Smooth muscle cell (in vitro differentiated cells): ENCODE data around the gene MYL12B. TPM values are rescaled to one million over a fixed set of nuclear protein-coding genes. Genes with fewer than 3 reads are reported as not detected.
A peak's percentile ranks its signal among the peaks of the same experiment; 100 is the strongest.
"Not testable (repeated sequence)": the region's sequence is repeated elsewhere in the genome, so short reads cannot be mapped to it uniquely, and the experiment has no call there.

Experiments used
- DNase-seq: peaks from one replicate; lab custom pipeline; 2025; ENCODE audit not compliant: unreplicated experiment; lab: John Stamatoyannopoulos, UW
- H2AFZ ChIP-seq: fragments of 200-600 bp; sonication (generic); 2 replicates; pipeline ENCODE4 v1.6.0; 2016; ENCODE audit warnings: antibody characterized with exemption, low read depth, mild to moderate bottlenecking
- H3F3A ChIP-seq: fragments of 200-600 bp; sonication (generic); 2 replicates; pipeline ENCODE4 v1.6.0; 2017; ENCODE audit warnings: antibody characterized with exemption, low read depth
- H3K27ac ChIP-seq: fragments of 200-600 bp; sonication (generic); 2 replicates; pipeline ENCODE4 v1.5.1; 2016; ENCODE audit warnings: low read depth, mild to moderate bottlenecking
- H3K27me3 ChIP-seq: fragments of 200-600 bp; sonication (generic); 2 replicates; pipeline ENCODE4 v1.6.1; 2016; ENCODE audit warnings: low read depth, mild to moderate bottlenecking
- H3K36me3 ChIP-seq: fragments of 200-600 bp; sonication (generic); 2 replicates; pipeline ENCODE4 v1.5.1; 2016; ENCODE audit warnings: low read depth
- H3K4me1 ChIP-seq: fragments of 200-600 bp; sonication (generic); 2 replicates; pipeline ENCODE4 v1.5.1; 2016; ENCODE audit warnings: low read depth
- H3K4me2 ChIP-seq: fragments of 200-600 bp; sonication (generic); 2 replicates; pipeline ENCODE4 v1.6.0; 2016; ENCODE audit warnings: mild to moderate bottlenecking
- H3K4me3 ChIP-seq: fragments of 200-600 bp; sonication (generic); 2 replicates; pipeline ENCODE4 v1.5.1; 2016; ENCODE audit warnings: mild to moderate bottlenecking
- H3K79me2 ChIP-seq: fragments of 200-600 bp; sonication (generic); 2 replicates; pipeline ENCODE4 v1.6.0; 2016; ENCODE audit warnings: low read depth, mild to moderate bottlenecking
- H3K9ac ChIP-seq: fragments of 200-600 bp; sonication (generic); 2 replicates; pipeline ENCODE4 v1.6.0; 2016; ENCODE audit warnings: low read depth
- H3K9me3 ChIP-seq: fragments of 200-600 bp; sonication (generic); replicated peaks from 2 replicates; pipeline ENCODE4 v1.5.1; 2016; ENCODE audit warnings: low read depth
- H4K20me1 ChIP-seq: fragments of 200-600 bp; sonication (generic); 2 replicates; pipeline ENCODE4 v1.6.0; 2016; ENCODE audit warnings: low read depth
- CTCF ChIP-seq: fragments of 200-600 bp; sonication (generic); IDR thresholded peaks from 2 replicates; pipeline ENCODE4 v1.5.1; 2017; ENCODE audit warnings: borderline replicate concordance, mild to moderate bottlenecking, antibody characterized with exemption; ENCODE audit not compliant: insufficient read depth, poor library complexity, severe bottlenecking
- WGBS: methylation state at CpG from one replicate; pipeline ENCODE4 v1.1.7; 2016; ENCODE audit warnings: low lambda C conversion rate; 5-methylcytosine and 5-hydroxymethylcytosine counted together
- polyA plus RNA-seq: library from polyadenylated mRNA; unstranded; fragments of >200 nt; fragmentation: Nextera tagmentation; extraction: Ambion mirVana; gene quantifications from 2 replicates; pipeline ENCODE4 v1.2.1, GENCODE V29; 2016
- total RNA-seq: library from RNA; depleted of rRNA; stranded (reverse); fragments of >200 nt; gene quantifications from 2 replicates; pipeline ENCODE4 v1.2.3, GENCODE V29; 2014

The MYL12B gene
- total and polyA plus RNA-seq, 2 experiments from 2014 or later, result 368 to 498 TPM

DNA sequence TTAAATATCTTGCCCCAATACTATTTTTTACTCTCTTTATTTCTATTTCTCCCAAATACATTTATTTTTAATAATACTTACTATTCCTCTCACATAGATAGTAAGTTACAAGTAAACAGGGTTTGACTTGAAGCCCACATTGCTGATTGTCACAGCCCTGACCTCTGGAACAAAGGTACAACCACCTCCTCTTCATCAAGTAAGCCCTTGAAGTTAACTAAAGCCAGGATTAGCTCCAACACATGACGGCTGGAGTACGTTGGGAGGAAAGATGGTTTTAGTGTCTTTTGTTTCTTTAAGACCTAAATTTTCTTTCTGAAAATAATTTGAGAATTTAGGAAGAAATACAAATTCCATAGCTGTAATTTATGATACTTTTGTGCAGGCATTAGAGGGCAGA is 43.1 kb upstream of the MYL12B start:
- H3K9ac ChIP-seq, result no peak overlapping the region
- WGBS, result 61% methylated on average over 2 of the region's 2 CpGs

GRCh38 chr18:3219241-3219630 is 42.7 kb upstream of the MYL12B start:
- no peak for DNase-seq
- H4K20me1 ChIP-seq, result no peaks in the 10 kb centered on the region
- TF ChIP-seq CTCF, result no peak
- 79% methylated on average over 8 of the region's 8 CpGs for WGBS
- H3K27ac ChIP-seq, result peak overlapping the region; percentile 7
- H3K79me2 ChIP-seq, result no peaks in the 10 kb centered on the region
- no peaks in the 10 kb centered on the region for H3K36me3 ChIP-seq
- H3F3A ChIP-seq, result no peaks in the 10 kb centered on the region
- peak overlapping the region; percentile 50 for H2AFZ ChIP-seq
- no peak overlapping the region for H3K4me3 ChIP-seq
- no peaks in the 10 kb centered on the region for H3K4me1 ChIP-seq
- peak overlapping the region; percentile 48 for H3K4me2 ChIP-seq
- H3K9ac ChIP-seq, result no peak overlapping the region
- H3K9me3 ChIP-seq, result no peaks in the 10 kb centered on the region
- H3K27me3 ChIP-seq, result no peaks in the 10 kb centered on the region

More for the DNA sequence above, 43.1 kb upstream of the MYL12B start:
- Histone ChIP-seq H3K27ac (no peak overlapping the region), H3F3A (no peaks in the 10 kb centered on the region), H3K4me3 (no peak overlapping the region), H3K4me1 (no peaks in the 10 kb centered on the region), H3K9me3 (no peaks in the 10 kb centered on the region), H3K79me2 (no peaks in the 10 kb centered on the region), H4K20me1 (no peaks in the 10 kb centered on the region), H3K27me3 (no peaks in the 10 kb centered on the region), H2AFZ (no peak overlapping the region), H3K36me3 (no peaks in the 10 kb centered on the region), H3K4me2 (peak overlapping the region; percentile 48)
- no peak for TF ChIP-seq CTCF
- no peak for DNase-seq

DNA sequence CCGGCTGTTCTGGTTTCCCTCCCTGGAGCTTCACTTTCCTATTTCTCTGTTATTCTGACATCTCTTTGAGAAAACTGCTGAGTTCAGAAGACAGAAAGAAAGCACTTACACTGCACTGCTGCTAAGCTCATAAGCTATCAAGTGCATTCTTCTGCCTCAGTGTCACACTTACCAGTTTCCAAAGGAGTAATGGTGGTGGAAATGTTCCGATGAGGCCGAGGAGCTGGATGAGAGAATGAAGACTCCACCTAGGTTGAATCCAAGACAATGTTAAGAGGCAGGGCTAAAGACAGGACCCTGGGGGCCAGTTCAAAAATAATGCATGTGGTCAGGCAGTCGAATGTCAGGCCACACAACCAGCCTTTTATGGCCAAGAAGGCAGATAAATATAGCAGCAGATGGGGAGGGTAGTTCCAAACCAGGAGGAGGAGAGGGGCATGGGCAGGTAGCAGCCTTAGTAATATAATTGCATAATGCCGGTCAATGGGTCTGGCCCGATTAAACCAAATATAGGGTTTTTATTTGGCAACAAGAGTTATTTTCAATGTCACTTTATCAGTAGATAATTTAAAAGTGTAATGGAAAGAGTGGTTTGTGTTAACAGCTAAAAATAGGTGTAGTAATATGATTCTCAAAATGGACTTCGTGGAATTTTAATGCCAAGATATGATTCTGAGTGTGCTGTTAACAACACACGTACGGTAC is 42.1 kb upstream of the MYL12B start, which contains the start of gene MYOM1:
MYOM1 (minus strand) TSS at position 338 of the 705 bp plus-strand sequence. CDS start 4,745 bp downstream, outside the sequence.
- no peak for TF ChIP-seq CTCF
- Histone ChIP-seq H3K4me2 (peak within 1 kb of the TSS; percentile 48), H4K20me1 (no peaks in the 10 kb centered on the region), H3K4me3 (no peak within 1 kb of the TSS), H3K4me1 (no peaks in the 10 kb centered on the region), H3K27me3 (no peaks in the 10 kb centered on the region), H3K9me3 (no peaks in the 10 kb centered on the region), H2AFZ (peak within 1 kb of the TSS; percentile 50), H3K9ac (no peak within 1 kb of the TSS), H3K36me3 (no peaks in the 10 kb centered on the region), H3F3A (no peaks in the 10 kb centered on the region), H3K79me2 (no peaks in the 10 kb centered on the region), H3K27ac (peak within 1 kb of the TSS; percentile 7)
- no peak for DNase-seq
- WGBS, result 59% methylated on average over 9 of the region's 9 CpGs

GRCh38 chr18:3220868-3221267 is 41.1 kb upstream of the MYL12B start:
- DNase-seq, H3K9ac ChIP-seq, H3K9me3 ChIP-seq, H3K4me1 ChIP-seq, H3K36me3 ChIP-seq, H3K27ac ChIP-seq, H3K4me2 ChIP-seq, H3F3A ChIP-seq, H3K79me2 ChIP-seq, H3K4me3 ChIP-seq, H2AFZ ChIP-seq, H3K27me3 ChIP-seq, H4K20me1 ChIP-seq: not testable (repeated sequence)
- WGBS, result 97% methylated on average over 4 of the region's 4 CpGs
